HepG2 (cell line): ENCODE measurements around the gene TPRN.

Experiments used
- ZBTB8A ChIP-seq: sonication (generic); formaldehyde crosslinking; IDR thresholded peaks from 2 replicates; pipeline ENCODE4 v1.4.0; 2020; ENCODE audit warnings: mild to moderate bottlenecking, low read depth, missing genetic modification reagents, borderline replicate concordance
- ZNF10 ChIP-seq: sonication (generic); formaldehyde crosslinking; IDR thresholded peaks from 2 replicates; pipeline ENCODE4 v1.4.0; 2020; ENCODE audit warnings: mild to moderate bottlenecking, low read depth, missing genetic modification reagents, borderline replicate concordance
- TF ChIP-seq, protein P1 (sequence below): IDR thresholded peaks from 2 replicates; pipeline ENCODE4 v1.6.1; 2012; ENCODE audit warnings: inconsistent platforms
- TF ChIP-seq, protein P2 (sequence below), 2 experiments: sonication (generic) in 1 of 2; formaldehyde crosslinking in 1 of 2; IDR thresholded peaks; 2 replicates each; pipeline versions ENCODE4 v1.4.0 to v1.6.1; 2018 to 2020; ENCODE audit warnings: missing genetic modification reagents in 2 of 2, borderline replicate concordance in 1 of 2, low read depth in 1 of 2, mild to moderate bottlenecking in 1 of 2, missing biosample characterization in 1 of 2

DNA sequence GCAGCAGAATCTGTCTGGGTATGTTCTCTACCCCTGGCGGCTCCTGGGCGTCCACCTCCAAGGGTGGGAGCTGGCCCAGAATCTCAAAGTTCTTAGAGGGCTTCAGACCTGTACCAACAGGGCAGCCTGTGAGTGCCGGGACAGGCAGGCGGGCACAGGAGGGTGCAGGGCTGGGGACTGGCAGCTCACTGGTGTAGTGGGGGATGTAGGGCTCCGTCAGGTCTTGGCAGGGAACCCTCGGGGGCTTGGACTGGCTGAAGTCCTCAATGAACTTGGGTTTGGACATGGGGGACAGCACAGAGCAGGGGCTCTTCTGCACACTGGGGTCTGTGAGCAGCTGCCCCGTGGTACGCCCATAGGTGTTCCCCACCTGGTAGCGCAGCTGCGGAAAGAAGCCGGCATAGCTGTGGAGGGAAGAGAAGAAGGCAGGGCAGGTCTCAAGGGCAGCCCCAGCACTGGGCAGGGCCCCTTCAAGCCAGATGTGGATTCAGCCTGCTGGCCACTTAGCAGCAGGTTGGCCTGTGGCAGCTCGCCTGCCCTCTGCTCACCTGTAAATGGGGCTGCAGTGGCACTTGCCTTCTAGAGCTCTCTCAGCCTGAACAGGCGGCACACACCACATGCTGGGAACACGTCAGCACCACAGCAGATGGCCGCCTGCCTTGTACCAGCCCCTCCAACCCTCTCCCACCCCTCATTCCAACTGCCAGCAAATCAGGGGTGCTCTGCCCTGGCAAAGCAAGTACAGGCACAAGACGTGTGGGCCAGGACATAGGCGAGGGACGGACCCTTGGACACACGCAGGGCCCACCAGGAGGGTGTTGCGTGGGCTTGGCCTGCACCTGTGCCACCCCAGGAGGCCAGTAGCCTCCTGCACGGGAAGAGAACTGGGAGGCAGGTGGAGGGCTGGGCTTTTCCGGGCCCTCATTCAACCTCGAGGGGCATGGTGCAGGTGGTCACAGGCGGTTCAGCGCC lies 45.2 kb upstream of the TPRN start:
- TF ChIP-seq, protein P1, sequence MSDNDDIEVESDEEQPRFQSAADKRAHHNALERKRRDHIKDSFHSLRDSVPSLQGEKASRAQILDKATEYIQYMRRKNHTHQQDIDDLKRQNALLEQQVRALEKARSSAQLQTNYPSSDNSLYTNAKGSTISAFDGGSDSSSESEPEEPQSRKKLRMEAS = no peak
- TF ChIP-seq ZBTB8A (CRISPR knock-in tag) = no peak
- TF ChIP-seq ZNF10 (CRISPR knock-in tag) = no peak
- TF ChIP-seq, protein P2, sequence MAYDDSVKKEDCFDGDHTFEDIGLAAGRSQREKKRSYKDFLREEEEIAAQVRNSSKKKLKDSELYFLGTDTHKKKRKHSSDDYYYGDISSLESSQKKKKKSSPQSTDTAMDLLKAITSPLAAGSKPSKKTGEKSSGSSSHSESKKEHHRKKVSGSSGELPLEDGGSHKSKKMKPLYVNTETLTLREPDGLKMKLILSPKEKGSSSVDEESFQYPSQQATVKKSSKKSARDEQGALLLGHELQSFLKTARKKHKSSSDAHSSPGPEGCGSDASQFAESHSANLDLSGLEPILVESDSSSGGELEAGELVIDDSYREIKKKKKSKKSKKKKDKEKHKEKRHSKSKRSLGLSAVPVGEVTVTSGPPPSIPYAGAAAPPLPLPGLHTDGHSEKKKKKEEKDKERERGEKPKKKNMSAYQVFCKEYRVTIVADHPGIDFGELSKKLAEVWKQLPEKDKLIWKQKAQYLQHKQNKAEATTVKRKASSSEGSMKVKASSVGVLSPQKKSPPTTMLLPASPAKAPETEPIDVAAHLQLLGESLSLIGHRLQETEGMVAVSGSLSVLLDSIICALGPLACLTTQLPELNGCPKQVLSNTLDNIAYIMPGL (CRISPR knock-in tag; IDR thresholded peaks at IDR 0.05; ENCODE audit: borderline replicate concordance in 1 of 2, low read depth in 1 of 2) = no peak
